SU-DHL-6 (cell line): ENCODE results near the gene RILPL2.

Experiments
- CTCF ChIP-seq: fragments of 200-600 bp; sonication (generic); IDR thresholded peaks from one replicate; pipeline ENCODE4 v1.5.1; 2017; ENCODE audit warnings: antibody characterized with exemption, mild to moderate bottlenecking, low read length, moderate library complexity; ENCODE audit not compliant: insufficient read depth, poor library complexity, severe bottlenecking
- EZH2phosphoT487 ChIP-seq: fragments of 200-600 bp; sonication (generic), shearing (Covaris generic); conservative IDR thresholded peaks from 2 replicates; pipeline ENCODE4 v1.6.1; 2018; ENCODE audit warnings: mild to moderate bottlenecking, antibody characterized with exemption, low read length, moderate library complexity, mixed read lengths

GRCh38 chr12:123472438-123472849 is 36.0 kb upstream of the RILPL2 start:
- TF ChIP-seq CTCF (no peak), EZH2phosphoT487 (no peak)
